ENCODE results near the gene ACSS1. TPM values are rescaled to one million over a fixed set of nuclear protein-coding genes. Genes with fewer than 3 reads are reported as not detected.

Gene ACSS1
- total and polyA plus RNA-seq, 2 donors from 2014 or later, result 30.6 to 72.3 TPM

DNA sequence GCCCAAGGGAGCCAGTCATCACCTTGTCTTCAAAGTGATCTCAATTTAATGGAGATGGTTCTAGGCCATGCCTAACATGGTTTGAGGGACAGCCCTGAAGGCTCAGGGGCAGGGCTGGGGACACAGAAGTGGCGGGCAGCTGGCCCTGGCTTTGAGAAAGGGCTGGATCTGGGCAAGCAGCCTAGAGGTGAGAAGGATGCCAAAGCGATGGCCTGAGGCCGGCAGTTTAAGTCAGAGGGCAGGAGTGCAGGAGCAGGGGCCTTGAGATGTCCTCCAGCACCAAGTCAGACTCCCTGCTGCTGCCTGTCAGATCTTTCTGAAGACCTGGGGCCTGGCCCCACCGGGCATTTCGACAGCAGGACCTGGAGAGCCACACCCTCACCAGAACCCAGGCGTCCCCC is 37.0 kb downstream of the ACSS1 start:
- FAIRE-seq (no peak), DNase-seq (peak in 2 of 5 donors; percentile 19 to 44)
- intact Hi-C loops (cut with DNase I), result no loop called here
- TF ChIP-seq, protein P1, sequence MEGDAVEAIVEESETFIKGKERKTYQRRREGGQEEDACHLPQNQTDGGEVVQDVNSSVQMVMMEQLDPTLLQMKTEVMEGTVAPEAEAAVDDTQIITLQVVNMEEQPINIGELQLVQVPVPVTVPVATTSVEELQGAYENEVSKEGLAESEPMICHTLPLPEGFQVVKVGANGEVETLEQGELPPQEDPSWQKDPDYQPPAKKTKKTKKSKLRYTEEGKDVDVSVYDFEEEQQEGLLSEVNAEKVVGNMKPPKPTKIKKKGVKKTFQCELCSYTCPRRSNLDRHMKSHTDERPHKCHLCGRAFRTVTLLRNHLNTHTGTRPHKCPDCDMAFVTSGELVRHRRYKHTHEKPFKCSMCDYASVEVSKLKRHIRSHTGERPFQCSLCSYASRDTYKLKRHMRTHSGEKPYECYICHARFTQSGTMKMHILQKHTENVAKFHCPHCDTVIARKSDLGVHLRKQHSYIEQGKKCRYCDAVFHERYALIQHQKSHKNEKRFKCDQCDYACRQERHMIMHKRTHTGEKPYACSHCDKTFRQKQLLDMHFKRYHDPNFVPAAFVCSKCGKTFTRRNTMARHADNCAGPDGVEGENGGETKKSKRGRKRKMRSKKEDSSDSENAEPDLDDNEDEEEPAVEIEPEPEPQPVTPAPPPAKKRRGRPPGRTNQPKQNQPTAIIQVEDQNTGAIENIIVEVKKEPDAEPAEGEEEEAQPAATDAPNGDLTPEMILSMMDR (IDR thresholded peaks at IDR 0.05; ENCODE audit: borderline replicate concordance, extremely low read depth, insufficient read depth), result no peak
- Histone ChIP-seq H3K27ac (ENCODE audit: low read depth in 2 of 2, low read length in 2 of 2) (no peak overlapping the region), H3K4me3 (ENCODE audit: low read length in 3 of 3) (no peak overlapping the region), H3K36me3 (ENCODE audit: control insufficient read depth in 2 of 3, insufficient read depth in 3 of 3, low read length in 3 of 3) (peaks cover 0 to 60% (median 17%) of the 10 kb centered on the region in 3 donors), H3K4me1 (ENCODE audit: control insufficient read depth in 2 of 3, insufficient read depth in 2 of 3, low read depth in 1 of 3, low read length in 3 of 3) (peaks cover 0 to 31% (median 14%) of the 10 kb centered on the region in 3 donors), H3K27me3 (ENCODE audit: control insufficient read depth, insufficient read depth, low read length) (no peaks in the 10 kb centered on the region), H3K9ac (ENCODE audit: low read length in 3 of 3) (no peak overlapping the region), H3K9me3 (ENCODE audit: control insufficient read depth in 2 of 3, insufficient read depth in 1 of 3, low read length in 3 of 3) (no peaks in the 10 kb centered on the region)

DNA sequence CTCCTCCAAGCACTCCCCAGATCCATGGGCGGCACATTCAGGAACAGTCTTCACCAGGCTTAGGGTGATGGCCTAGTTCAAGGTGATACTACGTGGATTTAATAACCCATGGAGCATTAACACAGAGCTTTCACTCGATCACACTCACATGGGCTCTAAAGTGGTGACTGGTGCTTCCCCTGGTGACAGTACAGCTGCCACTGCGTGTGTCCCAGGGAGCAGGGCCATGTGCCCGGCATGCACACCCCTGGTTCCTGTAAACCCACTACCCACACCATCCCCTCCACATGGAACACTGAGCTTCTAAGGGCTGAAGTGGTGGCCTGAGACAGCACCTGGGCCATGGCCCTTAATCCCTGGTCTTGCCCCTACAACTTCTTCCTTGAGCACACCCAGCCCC is 37.6 kb downstream of the ACSS1 start:
- Histone ChIP-seq H3K9ac (ENCODE audit: low read length in 3 of 3) (no peak overlapping the region), H3K36me3 (ENCODE audit: control insufficient read depth in 2 of 3, insufficient read depth in 3 of 3, low read length in 3 of 3) (peaks cover 0 to 64% (median 21%) of the 10 kb centered on the region in 3 donors), H3K27me3 (ENCODE audit: control insufficient read depth, insufficient read depth, low read length) (no peaks in the 10 kb centered on the region), H3K4me1 (ENCODE audit: control insufficient read depth in 2 of 3, insufficient read depth in 2 of 3, low read depth in 1 of 3, low read length in 3 of 3) (peaks cover 0 to 25% (median 14%) of the 10 kb centered on the region in 3 donors), H3K9me3 (ENCODE audit: control insufficient read depth in 2 of 3, insufficient read depth in 1 of 3, low read length in 3 of 3) (no peaks in the 10 kb centered on the region), H3K27ac (ENCODE audit: low read depth in 2 of 2, low read length in 2 of 2) (no peak overlapping the region), H3K4me3 (ENCODE audit: low read length in 3 of 3) (no peak overlapping the region)
- FAIRE-seq, result no peak
- TF ChIP-seq, protein P1 (IDR thresholded peaks at IDR 0.05; ENCODE audit: borderline replicate concordance, extremely low read depth, insufficient read depth), result no peak
- peak in 2 of 5 donors; percentile 13 to 36 for DNase-seq
- intact Hi-C loops (cut with DNase I), result no loop called here

DNA sequence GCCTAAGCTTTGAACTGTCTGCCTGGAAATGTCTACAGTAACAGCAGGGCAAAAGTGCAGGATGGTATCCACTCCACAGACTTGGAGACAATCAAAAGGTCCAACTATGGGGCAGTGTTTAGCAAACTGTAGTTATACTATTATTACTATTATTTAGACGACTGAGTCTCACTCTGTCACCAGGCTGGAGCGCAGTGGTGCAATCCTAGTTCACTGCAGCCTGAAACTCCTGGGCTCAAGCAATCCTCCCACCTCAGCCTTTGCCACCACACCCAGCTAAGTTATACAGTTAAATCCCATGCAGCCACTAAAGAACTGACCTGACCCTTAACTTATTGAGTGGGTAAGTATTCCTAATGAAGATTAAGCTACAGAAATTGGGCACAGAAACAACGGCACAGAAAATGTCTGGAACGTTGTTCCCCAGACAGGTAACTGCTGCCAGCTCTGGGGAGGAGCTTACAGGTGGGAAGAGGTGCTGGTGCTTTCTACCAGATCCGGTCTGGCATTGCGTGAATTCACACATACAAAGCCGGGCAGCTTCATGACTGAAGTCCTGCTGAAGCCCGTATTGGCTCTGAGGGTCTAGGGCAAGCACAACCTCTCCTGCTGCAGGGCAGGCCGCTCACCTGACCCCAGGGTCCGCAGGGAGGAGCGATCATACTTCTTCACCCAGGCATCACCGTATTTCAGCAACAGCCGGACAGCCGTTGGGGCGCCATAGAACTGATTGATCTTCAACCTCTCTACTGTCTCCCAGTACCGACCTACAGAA is 38.4 kb downstream of the ACSS1 start:
- no peak overlapping the region for H3K9ac ChIP-seq (ENCODE audit: low read length in 3 of 3)
- no peaks in the 10 kb centered on the region for H3K27me3 ChIP-seq (ENCODE audit: control insufficient read depth, insufficient read depth, low read length)
- no peak overlapping the region for H3K27ac ChIP-seq (ENCODE audit: low read depth in 2 of 2, low read length in 2 of 2)
- H3K36me3 ChIP-seq (ENCODE audit: control insufficient read depth in 2 of 3, insufficient read depth in 3 of 3, low read length in 3 of 3), result peaks cover 0 to 64% (median 23%) of the 10 kb centered on the region in 3 donors
- no peak for FAIRE-seq
- peaks cover 0 to 24% (median 14%) of the 10 kb centered on the region in 3 donors for H3K4me1 ChIP-seq (ENCODE audit: control insufficient read depth in 2 of 3, insufficient read depth in 2 of 3, low read depth in 1 of 3, low read length in 3 of 3)
- H3K9me3 ChIP-seq (ENCODE audit: control insufficient read depth in 2 of 3, insufficient read depth in 1 of 3, low read length in 3 of 3), result no peaks in the 10 kb centered on the region
- peak in 2 of 5 donors; percentile 17 to 22 for DNase-seq
- no peak overlapping the region for H3K4me3 ChIP-seq (ENCODE audit: low read length in 3 of 3)
- TF ChIP-seq, protein P1 (IDR thresholded peaks at IDR 0.05; ENCODE audit: borderline replicate concordance, extremely low read depth, insufficient read depth), result no peak
- intact Hi-C loops (cut with DNase I), result no loop called here

Data from kidney (tissue), 14 donors.